Activated T-helper 1 cell treated with Interleukin-2 at 50 U/mL for 16 hours (primary cell): Measurements from ENCODE around the gene LSR.
"Not testable (repeated sequence)": the region's sequence is repeated elsewhere in the genome, so short reads cannot be mapped to it uniquely, and the experiment has no call there.

Experiments used
- DNase-seq: peaks from one replicate; pipeline ENCODE4 v3.0.0-alpha.2; 2020; ENCODE audit warnings: low read depth

LSR gene

DNA sequence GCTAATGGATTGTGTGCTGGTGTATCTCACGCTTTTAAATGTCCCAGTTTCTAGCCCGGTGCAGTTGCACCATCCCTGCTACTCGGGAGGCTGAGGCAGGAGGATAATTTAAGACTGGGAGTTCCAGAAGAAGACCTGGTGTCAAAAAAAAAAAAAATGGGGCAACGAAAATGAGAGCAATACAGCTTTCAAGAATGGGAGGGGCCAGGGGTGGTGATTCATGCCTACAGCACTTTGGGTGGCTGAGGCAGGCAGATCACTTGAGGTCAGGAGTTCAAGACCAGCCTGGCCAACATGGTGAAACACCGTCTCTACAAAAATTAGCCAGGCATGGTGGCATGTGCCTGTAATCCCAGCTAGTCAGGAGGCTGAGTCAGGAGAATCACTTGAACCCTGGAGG is 37.3 kb downstream of the LSR start:
- DNase-seq: not testable (repeated sequence)

DNA sequence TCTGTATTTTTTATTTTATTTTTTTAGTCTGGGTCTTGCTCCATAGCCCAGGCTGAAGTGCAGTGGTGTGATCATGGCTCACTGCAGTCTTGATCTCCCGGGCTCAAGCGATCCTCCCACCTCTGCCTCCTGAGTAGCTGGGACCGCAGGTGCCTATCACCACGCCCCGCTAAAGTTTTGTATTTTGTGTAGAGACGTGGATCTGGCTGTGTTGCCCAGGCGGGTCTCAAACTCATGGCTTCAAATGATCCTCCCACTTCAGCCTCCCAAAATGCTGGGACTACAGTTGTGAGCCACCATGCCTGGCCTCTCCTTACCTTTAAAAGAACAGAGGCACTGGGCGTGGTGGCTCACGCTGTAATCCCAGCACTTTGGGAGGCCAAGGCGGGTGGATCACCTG is 38.9 kb downstream of the LSR start:
- no peak for DNase-seq

DNA sequence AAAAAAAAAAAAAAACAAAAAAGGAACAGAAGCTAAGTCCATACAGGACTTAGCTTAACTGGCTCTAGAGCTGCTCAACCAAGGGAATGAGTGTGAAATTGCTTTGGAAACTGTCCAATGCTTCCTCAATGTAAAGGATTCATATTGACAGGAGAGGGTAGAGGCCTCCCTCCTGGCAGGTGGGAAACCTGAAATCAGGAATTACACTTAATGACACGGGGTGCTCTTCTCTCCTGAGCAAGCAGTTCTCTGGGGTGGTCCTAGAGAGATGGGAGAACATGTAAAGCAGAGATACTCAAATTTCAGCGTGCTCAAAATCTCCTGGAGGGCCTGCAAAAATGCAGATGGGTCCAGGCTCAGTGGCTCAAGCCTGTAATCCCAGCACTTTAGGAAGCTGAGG is 39.5 kb downstream of the LSR start:
- DNase-seq: no peak

DNA sequence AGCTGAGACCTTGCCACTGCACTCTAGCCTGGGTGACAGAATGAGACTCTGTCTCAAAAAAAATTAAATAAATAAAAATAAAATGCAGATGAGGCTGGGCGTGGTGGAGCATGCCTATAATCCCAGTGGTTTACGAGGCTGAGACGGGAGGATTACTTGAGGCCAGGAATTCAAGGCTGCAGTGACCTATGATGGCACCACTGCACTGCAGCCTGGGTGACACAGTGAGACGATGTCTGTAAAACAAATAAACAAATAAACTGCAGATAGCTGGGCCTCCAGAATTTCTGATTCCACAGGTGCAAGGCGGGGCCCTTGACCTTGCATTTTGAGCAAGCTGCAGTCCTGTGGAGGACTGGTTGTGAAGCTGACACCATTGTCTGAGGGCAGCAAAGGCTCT is 40.1 kb downstream of the LSR start:
- no peak for DNase-seq

DNA sequence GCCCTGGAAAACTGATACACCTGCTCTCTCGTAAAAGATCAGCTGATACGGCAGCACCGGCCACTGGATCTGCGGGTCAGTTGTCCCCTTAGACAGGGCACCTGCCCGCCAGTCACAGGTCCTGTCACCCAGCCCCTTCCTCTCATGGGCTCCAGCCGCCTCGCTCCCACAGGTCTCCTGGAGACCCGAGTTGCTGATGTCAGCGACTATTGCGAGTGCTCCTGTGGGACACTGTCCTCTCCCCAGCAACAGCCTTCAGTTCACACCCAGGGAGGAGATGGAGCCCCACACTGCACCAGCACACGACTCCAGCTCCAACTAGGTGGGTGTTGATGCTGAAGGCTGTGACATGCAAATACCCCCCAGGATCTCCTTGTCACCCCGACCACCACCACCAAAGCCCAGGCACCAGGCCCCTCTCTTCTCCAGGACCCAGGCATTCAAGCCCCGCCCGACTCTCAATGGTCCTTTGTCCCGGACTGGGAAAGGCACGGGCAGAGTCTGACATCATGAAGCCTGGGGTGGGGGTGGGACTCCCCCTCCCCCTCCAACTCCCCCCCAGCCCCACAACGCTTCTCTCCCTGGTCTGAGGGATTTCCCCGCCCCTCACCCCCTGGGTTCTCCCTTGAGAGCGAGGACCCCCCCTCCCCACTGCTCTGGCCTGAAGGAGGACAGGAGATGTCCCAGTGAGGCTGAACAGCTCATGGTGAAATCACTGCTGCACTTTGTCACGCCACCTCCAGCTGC is 41.8 kb downstream of the LSR start:
- DNase-seq: no peak

DNA sequence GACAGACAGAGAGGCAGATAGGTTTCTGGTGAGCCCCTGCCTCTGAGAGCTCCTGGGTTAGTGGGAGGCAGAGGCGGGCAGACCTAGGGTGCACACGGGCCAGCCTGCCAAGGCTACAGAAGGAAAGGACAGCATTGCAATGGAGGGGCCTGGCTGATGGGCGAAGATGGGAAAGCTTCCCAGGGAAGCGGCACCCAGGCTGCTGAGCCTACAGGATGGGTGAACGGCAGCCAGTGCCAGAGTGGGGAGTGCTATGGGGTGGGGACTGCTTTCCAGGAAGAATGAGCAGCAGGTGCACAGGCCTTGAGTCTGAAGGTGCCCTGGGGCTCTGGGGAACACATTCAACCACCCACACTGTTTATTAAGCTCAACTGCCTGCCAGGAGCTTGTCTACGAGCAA is 42.5 kb downstream of the LSR start:
- DNase-seq: no peak

DNA sequence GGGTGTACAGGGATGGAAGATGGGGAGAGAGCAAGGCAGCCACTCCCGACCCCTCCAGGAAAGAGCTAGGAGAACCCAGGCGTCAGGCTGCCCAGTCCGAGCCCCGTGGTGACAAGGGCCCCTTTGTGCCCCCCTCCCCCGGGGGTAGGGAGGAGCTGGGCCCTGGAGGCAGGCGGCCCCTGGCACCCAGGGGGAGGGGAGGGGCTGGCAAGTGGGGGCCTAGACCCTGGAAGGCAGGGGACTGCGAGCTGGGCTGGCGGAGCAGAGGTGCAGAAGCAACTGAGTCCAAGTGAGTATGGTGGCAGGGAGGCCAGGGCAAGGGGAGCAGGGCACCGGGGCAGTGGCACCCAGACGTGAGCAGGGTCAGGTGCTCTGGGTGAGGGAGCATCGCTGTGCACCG is 43.1 kb downstream of the LSR start, which contains the start of gene MAG:
Gene MAG, plus strand, starts transcription at position 246 of the 400 bp plus-strand sequence. CDS start 3,248 bp downstream, outside the sequence.
- no peak for DNase-seq

DNA sequence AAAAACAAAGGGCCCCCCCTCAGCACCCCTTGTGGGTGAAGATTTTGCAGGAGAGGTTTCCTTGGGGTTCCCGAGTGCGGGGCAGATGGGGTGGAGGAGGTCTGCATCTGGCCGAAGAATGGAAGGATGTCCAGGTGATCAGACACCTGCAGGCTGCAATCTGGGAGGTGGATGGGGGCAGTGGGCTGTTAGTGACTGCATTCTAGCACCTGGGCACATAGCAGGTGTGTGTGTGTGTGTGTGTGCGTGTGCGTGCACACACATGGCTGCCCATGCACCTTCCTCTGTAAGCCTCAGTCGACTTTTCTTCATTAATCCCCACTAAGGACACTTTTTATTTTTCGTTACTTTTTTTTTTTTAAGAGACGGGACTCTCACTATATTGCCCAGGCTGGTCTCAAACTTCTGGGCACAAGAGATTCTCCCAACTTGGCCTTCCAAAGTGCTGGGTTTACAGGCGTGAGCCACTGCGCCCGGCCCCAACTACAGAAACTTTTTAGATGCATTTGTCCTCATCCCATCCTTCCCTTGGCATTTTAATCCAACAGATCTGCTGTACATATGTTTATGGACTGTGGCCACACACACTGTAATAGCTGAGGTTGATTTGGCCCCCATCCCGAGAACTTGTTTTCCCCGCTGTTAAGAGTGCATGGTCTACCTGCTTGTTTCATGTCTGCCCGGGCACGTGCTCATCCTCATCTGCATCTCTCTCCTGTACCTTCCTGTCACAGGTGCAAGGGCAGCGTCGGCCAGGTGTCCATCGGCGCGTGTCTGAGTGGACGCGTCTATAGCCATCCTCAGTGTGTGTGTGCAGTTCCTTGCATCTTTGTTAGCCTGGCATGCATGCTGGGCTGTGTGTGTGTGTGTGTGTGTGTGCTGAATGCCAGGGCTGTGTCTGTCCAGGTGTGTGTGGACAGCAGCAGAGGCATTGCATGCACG is 43.9 kb downstream of the LSR start:
- no peak for DNase-seq

DNA sequence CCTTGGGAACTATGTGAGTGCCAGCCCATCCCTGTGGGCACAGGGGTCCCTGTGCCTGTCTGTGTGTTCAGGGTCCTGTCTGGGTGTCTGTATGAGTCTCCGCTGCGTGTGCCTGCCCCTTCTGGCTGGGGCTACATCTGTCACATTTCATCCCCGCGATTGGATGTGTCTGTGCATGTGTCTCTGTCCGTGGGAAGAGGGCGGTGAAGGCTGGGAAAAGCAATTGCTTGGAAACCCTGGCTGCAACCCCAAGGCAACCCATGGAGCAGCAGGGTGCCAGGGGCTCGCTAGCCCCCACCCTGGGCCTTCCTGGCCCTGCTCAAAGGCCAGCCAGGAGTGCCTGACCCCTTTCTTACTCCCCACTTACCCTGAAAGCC is 44.5 kb downstream of the LSR start:
- no peak for DNase-seq

DNA sequence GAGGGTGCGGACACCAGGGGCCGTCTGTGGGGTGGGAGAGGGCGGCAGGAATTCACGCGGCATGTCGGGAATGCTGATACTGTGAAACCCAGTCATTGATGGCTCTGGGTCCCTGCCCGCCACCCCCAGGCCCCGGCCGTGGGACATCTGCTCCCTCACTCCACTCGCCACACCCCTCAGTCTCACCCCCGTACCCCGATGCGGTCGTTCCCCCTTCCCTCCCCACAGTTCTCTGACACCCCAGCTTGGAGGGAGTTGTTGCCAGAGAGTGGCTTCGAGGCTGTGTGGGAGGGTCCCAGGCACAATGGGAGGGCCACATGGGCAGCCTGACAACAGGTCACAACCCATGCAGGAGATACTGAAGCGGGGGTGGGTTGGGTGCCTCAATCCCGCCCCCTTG is 45.0 kb downstream of the LSR start:
- no peak for DNase-seq

DNA sequence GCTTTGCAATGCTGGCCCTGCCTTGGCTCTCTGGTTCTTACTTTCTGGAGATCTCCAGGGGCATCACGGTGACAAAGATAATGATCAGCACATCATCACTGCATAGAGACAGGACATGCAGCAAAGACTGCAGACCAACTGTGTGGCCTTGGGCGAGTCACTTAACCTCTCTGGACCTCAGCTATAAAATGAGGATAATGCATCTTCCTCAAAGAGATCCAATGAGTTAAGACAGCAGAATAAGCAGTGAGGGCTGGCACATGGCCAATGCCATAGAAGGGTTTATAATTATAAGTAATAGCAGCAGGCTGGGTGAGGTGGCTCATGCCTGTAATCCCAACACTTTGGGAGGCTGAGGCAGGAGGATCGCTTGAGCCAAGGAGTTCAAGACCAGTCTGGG is 45.5 kb downstream of the LSR start:
- DNase-seq: no peak

DNA sequence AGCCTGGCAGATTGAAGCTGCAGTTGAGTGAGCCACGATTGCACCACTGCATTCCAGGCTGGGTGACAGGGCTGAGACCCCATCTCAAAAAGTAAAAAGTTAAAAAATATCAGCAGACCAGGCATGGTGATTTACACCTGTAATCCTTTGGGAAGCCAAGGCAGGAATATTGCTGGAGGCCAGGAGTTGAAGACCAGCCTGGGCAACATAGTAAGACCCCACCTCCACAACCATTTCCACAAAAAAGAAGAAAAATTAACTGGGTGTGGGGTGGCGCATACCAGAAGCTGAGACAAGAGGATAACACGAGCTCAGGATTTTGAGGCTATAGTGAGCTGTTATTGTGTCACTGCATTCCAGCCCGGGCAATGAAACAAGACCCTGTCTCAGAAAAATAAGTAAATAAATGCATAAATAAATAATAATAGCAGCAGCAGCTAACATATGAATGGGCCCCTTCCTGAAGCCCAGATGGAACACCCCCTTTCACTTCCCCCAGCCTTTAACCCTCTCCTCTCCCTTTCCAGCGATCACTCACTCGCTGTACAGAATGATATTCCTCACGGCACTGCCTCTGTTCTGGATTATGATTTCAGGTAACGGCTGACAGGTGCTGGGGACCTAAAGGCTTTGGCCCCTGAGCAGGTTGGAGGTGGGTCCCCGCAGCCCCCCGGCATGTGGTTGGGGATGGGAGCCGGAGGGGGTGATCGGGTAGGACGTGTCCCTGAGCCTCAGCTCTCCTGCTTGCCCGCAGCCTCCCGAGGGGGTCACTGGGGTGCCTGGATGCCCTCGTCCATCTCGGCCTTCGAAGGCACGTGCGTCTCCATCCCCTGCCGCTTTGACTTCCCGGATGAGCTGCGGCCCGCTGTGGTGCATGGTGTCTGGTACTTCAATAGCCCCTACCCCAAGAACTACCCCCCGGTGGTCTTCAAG is 46.3 kb downstream of the LSR start:
- no peak for DNase-seq

DNA sequence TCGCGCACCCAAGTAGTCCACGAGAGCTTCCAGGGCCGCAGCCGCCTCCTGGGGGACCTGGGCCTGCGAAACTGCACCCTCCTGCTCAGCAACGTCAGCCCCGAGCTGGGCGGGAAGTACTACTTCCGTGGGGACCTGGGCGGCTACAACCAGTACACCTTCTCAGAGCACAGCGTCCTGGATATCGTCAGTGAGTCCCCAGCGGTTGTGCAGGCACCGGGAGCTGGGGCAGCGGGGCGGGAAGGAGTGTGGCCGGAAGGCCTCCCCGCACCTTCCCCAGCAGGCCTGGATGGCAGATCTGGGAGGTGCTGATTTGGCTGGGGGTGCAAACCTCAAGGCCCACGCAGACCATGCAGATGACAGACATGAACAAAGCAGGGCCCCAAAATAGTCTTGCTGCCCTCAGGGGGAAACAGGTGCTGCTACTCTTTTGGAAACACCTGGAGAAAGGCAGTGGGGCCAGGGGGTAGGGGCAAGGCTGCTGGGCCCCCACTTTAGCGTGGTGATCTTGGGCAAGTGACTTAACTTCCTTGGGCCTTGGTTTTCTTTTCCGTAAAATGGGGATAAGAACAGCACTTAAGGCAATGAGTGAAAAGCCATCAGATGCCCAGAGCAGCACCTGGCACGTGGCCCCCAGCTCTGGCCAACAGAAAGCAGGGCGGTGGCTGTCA is 47.1 kb downstream of the LSR start:
- peak; percentile 17 for DNase-seq

DNA sequence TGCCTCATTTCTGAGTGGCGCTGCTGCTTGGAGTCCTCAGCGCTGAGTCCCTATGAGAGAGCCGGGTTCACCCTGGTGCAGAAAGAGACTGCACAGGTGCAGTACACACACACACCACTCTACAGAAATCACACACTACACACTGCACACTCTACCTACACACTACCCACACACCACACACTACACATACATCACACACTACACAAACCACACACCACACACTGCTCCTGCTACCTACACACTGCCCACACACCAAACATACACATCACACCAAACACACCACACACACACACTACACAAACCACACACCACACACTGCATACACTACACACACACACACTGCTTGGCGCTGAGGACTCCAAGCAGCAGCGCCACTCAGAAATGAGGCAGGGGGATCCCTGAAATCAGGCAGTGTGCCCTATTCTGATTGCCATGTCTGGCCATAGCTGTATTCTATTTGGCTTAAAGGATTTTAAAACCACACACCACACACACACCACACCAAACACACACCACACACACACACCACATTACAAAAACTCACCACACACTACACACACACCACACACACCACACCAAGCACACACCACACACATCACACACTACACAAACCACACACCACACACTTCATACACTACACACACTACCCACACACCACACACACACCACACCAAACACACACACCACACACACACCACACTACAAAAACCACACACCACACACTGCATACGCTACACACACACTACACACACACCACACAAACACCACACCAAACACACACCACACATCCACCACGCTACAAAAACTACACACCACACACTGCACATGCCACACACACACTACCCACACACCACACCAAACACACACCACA is 48.1 kb downstream of the LSR start:
- no peak for DNase-seq

DNA sequence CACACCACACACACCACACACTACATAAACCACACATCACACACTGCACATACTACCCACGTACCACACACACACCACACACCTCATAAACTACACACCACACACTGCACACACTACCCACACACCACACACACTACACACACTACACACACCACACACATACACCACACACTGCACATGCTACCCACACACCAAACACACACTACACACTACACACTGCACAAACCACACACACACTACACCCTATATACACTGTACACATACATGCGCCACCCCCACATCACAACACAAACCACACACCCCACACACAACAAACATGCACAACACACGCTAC is 48.7 kb downstream of the LSR start:
- DNase-seq: no peak

DNA sequence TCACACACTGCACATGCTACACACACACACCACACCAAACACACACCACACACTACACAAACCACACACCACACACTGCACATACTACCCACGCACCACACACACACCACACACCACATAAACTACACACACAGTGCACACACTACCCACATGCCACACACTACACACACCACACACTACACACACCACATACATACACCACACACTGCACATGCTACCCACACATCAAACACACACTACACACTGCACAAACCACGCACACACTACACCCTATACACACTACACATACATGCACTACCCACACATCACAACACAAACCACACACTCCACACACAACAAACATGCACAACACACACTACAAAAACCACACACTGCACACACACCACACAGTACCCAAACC is 49.1 kb downstream of the LSR start:
- no peak for DNase-seq

DNA sequence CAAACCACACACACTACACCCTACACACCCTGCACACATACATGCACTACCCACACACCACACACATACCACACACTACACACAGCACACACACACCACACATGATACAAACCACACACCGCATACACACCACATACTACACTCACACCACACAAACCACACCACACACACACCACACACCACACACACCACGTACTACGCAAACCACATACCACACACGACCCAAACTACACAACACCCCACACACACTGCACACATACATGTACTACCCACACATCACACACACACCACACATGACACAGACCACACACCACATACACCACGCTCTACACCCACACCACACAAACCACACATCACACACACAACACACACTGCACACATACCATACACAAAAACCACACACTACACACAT is 49.8 kb downstream of the LSR start:
- DNase-seq: no peak

DNA sequence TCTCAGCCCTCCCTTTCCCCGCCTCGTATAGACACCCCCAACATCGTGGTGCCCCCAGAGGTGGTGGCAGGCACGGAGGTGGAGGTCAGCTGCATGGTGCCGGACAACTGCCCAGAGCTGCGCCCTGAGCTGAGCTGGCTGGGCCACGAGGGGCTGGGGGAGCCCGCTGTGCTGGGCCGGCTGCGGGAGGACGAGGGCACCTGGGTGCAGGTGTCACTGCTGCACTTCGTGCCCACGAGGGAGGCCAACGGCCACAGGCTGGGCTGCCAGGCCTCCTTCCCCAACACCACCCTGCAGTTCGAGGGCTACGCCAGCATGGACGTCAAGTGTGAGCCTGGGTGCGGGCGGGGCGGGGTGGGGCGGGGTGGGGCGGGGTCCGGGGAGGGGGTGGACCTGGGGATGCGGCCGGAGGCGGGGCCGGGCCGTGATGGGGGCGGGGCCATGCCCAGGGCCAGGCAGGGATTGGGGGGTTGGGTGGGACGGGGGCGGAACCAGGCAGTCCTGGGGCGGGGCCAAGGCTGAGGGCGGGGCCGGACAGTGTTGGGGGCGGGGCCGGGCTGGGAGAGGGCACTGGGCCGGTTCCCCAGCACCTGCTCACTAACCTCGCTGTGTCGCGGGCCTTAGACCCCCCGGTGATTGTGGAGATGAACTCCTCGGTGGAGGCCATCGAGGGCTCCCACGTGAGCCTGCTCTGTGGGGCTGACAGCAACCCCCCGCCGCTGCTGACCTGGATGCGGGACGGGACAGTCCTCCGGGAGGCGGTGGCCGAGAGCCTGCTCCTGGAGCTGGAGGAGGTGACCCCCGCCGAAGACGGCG is 50.9 kb downstream of the LSR start:
- no peak for DNase-seq

DNA sequence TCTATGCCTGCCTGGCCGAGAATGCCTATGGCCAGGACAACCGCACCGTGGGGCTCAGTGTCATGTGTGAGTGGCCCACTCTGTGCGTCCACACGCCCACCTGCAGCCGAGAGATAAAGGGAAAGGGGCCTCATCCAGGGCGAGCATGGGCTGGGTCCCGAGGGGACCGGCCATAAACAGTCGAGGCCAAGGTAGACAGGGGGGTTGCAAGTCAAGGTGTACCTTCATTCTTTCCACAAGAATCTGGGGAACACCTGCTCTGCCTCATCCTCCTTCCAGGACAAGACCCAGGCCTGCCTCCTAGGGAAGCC is 51.5 kb downstream of the LSR start:
- no peak for DNase-seq

DNA sequence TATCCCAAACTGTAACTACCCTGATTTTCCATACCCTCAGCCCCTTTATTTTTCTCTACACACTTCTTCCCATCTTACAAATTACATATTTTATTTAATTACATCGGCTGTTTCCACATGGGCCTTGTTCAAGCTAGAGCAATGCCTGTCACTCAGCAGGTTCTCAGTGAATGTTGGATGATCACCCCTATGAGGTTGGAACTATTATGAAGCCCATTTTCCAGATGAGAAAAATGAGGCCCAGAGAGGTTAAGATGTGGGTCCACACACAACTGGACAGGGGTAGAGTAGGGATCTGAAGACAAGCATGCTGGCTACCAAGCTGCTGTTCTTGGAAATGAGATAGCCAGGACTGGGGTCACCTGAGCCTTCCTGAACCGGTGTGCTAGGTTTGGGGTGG is 53.2 kb downstream of the LSR start:
- DNase-seq: no peak
